Right renal cortex interstitium (tissue), 3 donors: ENCODE data around the gene IGSF3. TPM values are rescaled to one million over a fixed set of nuclear protein-coding genes. Genes with fewer than 3 reads are reported as not detected.
"Not testable (repeated sequence)": the region's sequence is repeated elsewhere in the genome, so short reads cannot be mapped to it uniquely, and the experiment has no call there.

ENCODE experiments used
- DNase-seq, 3 donors: peaks; one replicate each; pipeline ENCODE4 v3.0.0-alpha.2; 2013; ENCODE audit warnings: low read depth in 3 of 3, low spot score in 2 of 3
- polyA plus RNA-seq, 3 donors: library from polyadenylated mRNA; unstranded; fragments of 120-200 nt; gene quantifications; one replicate each; pipeline ENCODE4 v1.2.1, GENCODE V29; 2013; ENCODE audit not compliant: insufficient read length in 3 of 3

The IGSF3 gene
- polyA plus RNA-seq, 3 donors = 28.7 to 30.4 (median 29.7) TPM

DNA sequence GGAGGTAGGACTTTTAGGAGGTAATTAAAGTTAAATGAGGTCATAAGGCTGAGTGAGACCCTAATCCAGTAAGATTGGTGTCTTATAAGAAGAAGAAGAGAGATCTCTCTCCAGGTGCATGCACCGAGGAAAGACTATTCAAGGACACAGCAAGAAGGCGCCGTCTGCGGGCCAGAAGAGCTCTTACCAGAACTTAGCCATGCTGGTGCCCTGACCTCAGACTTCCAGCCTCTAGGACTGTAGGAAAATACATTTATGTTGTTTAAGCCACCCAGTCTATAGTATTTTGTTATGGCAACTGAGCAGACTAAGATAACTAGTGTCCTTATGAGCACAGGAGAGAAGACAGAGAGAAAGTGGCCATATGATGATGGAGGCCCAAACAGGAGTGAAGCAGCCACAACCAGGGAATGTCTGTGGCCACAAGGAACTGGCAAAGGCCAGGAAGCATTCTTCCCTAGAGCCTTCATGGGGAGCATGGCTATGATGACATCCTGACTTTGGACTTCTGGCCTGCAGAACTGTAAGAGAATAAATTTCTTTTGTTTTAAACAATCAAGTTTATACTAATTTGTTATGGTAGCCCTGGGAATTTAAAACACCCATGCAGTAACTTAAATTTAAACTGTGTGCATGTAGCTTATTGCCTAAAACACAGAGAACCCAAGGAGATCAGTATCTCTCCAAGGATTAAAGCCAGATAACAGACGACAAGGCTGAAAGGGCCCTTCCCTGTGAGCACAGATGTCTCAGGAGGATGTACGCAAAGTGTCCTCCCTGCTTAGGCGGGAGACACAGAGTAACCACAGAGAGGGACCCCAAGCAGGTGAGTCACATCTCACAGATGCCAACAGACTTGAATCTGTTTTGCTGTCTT is 86.8 kb downstream of the IGSF3 start:
- no peak for DNase-seq

DNA sequence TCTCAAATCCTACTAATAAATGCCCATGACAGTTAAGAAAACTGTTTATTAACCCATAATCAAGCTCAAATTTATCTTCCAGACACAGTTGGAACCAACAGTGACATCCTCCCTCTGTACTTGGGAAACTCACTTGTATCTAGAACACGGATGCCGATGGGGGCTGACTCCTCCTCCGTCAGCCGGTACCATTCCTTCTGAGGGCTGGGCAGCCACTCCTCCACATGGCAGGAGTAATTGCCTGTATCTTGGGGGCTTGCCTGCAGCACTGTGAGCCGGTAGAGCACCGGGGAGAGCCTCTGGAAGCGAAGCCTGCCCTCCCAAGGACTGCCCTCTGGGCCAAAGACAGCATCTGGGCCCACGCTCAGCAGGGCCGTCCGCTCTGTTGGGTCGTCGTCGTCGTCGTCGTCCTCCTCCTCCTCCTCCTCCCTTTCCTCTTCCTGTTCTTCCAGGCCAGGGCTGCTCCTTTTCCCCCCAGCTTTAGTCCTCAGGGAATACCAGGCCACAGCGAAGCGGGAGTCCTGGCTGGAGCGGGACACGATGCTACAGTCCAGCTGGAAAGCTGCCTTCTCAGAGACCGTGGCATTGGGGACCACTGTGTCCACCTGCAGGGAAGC is 88.2 kb downstream of the IGSF3 start:
- no peak for DNase-seq

DNA sequence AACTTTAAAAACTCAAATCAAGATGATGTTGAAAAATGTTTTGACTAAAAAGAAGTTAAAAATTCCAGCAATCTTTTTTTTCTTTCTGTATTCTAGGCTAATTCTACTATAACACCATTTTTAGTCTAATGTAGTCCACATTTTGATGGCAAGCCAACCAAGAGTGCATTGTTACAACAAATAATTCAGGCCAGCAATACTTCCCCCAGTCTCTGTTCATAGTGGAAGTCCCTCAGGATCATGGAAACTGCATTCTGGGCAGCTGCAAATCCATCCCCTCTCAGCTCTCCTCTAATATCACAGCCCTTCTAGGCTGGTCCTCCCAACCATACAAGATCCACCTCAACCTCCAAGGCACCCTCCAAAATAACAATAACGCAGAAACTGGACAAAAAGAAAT is 89.0 kb downstream of the IGSF3 start:
- DNase-seq = no peak

DNA sequence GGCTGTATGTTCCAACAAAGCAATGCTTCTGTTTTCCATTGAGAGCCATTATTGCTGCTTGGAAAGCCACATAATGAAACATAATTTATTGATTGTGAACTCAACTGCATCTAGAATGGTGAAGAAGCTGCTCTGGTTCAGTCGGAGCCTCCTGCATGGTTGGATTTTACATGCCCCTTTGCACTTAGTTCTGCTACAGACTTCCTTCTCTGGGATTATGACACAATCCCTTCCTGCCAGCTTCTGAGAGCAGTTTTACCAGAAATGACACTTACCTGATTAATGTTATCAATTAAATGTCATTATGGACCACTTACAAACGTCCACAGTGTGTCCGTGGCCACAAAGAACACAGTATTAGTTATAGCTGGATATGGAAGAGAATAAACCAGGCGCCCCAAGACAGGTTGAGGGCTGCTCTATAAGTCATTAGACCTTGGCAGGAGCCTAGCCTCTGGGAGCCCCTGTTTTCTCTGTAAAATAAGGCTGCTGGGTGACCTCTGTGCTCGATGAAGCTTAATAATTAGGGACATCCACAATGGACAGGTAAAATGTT is 89.7 kb downstream of the IGSF3 start:
- no peak for DNase-seq

DNA sequence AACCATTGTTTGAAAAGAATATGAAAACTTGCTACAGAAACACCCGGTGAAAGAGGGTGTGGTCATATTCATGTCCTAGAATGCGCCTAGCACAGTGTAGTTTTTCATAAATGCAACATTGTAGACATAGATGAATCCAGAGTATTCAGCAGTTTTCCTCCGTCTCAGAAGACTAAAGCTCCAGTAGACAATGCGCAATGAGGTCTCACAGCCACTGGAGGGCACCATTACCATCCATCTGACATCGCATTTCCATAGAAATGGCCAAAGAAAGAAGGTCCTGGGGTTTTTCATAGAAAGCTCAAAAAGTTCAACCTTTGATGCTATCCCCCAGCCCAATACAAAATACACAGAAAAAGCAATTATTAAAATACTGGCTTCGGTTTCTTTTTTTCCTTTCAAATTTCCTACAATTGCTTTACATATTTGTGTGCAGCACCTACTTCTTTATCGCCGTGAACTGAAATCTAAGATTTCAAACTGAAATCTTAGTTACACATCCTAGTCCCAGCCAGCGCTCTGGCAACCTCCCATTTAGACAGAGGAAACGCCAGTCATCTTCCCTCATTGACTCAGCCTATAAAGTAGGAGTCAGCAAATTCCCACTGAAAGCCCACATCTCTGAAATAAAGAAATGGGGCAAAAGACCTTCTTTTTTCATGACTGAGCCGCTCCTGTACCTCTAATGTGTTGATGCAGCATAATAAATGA is 92.8 kb downstream of the IGSF3 start:
- peak; percentile 44 to 61 (median 57) for DNase-seq

DNA sequence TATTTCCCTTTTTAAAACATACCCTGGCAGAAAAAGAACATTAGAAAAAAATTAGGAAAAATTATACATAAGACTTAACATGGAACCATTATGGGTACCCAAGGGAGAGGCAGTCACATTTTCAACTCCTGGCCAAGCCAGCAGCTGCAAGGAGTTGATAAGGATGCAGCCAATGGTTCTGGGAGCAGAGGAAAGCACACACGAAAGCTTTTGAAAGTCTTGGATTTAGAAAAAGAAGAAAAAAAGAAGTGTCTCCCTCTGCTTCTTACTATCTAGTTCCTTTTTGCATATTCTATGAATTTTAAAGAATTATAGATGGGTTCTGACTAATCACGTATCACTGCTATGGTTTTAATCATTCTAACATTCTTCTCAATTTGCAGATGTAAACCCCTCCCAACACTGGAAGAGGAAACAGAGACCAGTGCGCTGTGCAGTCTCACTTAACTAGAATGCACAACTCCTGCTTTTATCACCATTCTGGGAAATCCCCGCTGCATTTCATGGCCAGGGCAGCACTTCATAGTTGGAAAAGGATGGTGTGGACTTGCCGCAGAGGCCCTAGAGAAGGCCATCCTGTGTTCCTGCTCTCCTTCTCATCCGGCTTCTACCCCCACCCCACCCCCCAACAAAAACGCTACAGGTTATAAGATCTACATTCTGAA is 94.0 kb downstream of the IGSF3 start:
- DNase-seq = no peak

DNA sequence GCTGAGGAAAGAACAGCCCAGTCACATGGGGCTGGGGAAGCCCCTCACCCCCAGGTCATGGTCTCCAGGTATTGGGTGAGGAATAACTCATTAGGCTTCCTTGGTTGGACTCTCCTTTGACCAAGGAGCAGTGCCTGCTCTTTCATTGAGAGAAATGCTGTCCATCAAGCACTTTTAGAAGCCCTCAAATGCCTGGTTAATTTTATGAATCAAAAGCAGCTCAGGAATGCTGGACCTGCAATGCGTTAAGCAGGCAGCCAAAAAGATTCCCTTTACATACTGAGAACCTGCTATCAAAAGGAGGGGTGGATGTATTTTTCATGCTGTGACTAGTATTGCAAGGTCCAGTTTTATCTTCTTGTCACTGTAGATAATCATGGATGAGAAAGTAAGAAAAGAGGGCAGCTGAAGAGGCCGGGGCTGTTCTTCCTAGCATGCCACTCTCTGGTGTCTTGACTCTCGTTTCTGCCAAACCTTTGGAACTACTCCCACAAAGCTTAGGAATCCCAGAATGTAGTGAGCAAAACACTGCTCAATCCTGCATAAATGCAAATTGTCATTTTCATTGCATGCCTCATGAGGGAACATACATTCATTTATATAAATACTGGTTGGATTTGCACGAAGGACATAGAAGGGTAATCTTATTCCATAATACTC is 94.6 kb downstream of the IGSF3 start:
- DNase-seq = no peak

DNA sequence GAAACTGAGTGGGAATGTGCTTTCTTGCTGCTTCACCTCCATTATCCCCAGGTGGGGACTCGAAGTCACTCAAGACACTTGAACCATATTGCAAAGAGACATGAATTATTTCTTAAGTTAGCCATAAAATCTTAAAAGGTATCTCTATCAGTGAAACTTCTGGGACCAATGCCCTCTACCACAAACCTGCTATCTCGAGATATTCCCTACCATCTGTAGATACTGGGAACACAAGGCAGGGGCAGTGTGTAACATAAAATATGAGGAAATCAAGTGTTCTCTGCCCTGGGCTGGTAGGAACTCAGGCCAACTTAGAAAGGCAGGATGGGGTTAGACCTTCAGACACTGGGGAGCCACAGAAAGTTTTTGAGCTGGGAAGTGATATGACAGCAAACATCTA is 95.4 kb downstream of the IGSF3 start:
- DNase-seq = no peak

DNA sequence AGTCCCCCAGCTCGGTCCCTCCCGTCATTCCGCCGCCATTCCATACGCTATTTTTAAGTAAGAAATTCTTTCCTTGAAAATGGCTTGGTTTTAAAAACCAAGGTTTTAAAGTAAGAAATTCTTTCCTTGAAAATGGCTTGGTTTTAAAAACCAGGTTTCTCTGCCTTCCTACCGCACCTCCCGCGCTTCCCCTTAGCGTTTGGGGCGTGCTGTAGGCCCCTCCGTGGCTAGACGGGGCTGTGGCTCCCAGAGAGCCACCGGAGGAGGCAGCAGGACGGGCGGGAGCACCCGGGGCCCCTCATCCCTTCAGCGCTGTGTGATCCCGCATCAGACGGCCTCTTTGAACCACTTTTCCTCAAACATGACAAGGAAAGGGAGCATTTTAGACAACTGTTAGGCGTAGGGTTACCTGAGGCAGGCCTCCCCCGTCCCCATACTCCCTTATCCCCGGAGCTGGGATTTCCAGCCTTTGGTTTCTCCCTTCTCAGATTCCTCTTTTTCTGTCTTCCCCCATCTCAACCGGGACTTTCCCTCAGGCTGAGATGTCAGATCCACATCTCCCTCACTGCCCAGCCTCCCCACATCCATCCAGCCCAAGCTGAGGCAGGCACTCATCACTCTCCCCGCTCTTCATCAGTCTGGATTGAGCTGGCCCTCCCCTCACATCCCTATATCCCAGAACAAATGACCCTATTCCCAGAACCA is 96.2 kb downstream of the IGSF3 start:
- DNase-seq = peak in 1 of 3 donors; percentile 12

DNA sequence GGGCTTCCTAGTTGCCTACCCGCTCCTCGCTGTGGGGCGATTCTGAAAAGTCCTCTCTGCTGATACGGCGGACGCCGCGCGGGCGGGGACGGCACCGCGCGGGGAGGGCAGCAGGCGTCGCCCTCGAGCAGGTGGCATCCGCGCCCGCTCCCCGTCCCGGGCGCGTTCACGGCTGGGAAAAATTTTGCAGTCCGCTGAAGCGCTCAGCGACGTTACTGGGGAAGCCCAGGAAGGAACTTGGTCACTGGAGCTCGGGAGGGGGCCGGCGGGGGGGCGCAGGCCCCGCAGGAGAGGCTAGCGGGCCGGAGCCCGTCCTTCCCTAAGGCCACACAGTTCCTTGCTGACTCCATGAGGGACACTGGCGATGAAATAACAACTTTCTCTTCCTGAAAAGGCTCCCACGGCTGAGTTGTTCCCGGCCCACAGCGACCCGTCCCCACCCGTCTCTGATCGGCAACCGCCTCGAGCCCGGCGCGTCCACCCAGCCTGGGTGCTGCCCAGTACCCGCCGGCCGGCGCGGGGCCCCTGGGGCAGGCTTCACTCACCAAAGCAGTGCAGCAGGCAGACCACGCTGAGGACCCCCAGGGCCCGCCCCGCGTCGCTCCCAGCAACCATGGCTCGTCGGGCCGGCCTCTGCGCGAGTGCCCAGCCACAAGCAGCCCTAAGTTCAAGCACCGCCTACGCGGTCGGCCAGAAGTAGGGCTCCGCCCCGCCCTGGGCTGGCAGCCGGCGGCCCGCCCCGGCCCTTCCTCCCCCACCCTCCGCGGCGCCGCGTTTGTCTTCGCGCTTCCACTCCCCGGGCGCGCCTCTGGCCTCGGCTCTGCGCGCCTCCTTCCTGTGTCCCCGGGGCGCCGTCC is 96.9 kb downstream of the IGSF3 start, which contains the start of gene CD58:
CD58 (minus strand) TSS at position 669 of the 857 bp plus-strand sequence; CDS start at position 615, 54 bp downstream.
- peak; percentile 50 to 62 (median 61) for DNase-seq

DNA sequence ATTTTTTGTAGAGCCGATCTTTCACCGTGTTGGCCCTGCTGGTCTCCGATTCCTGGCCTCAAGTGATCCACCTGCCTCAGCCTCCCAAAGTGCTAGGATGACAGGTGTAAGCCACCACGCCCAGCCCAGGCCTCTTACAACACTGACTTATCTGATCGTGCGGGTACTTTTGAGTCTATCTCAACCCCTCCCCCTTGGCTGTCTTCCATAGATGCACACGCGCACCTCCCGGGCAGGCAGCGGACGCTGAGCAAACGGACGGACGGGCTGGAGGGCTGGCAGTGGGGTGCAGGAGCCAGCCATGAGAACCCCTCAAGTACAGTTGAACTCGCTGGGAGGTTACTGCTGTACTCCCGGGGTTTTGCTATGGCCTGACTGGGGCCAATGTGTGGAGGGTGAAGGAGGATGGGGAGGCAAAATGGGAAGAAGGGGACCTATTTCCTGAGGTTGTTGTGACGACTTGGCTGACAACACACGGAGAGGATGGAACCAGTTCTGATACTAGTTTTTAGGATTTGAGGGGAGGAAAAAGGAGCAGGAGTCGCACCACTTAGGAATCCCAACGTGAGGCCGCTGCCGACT is 97.7 kb downstream of the IGSF3 start:
- peak in 1 of 3 donors; percentile 29 for DNase-seq

DNA sequence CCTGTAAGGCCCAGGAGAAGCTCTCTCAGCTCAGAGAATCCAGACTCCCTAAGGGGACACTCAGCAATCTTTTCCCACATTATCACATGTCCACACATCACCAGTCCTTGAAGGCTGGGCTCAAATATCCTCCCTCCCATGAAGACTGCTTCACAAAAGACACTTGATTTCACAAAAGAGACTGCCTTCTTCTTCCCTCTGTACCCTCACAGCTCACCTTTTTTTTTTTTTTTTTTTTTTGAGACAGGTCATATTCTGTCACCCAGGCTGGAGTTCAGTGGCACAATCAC is 98.2 kb downstream of the IGSF3 start:
- no peak for DNase-seq

DNA sequence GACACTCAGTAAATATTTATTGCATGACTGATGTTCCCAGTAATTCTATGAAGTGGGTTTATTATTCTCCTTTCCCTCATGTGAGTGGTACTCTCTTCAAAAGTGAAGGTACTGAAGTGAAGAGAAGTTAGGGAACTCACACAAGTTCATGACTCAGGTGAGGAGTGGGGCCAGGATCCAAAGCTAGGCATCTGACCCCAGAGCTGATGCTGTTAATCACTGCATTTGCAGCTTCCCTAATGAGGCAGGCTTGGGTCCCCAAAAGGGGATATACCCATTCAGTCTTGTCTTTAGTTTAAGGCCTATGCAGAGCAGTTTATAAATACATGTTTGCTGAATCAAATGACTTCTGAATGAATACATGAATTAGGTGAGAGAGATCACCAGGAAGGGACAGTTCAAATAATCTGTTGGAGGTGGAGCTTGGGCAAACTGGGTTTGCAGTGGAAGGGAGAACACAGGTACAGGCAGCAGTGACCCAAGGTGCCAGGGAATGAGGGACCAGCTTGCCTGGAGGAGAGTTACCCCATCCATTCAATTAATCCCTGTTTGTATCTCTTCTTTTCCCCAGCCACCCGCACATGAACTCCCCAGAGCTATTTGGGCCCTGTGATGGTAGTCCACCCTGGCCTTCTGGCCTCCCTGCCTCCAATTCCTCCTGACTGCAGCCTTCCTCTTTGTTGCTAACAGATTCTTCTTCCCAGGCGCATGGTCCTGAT is 98.7 kb downstream of the IGSF3 start:
- DNase-seq = no peak

DNA sequence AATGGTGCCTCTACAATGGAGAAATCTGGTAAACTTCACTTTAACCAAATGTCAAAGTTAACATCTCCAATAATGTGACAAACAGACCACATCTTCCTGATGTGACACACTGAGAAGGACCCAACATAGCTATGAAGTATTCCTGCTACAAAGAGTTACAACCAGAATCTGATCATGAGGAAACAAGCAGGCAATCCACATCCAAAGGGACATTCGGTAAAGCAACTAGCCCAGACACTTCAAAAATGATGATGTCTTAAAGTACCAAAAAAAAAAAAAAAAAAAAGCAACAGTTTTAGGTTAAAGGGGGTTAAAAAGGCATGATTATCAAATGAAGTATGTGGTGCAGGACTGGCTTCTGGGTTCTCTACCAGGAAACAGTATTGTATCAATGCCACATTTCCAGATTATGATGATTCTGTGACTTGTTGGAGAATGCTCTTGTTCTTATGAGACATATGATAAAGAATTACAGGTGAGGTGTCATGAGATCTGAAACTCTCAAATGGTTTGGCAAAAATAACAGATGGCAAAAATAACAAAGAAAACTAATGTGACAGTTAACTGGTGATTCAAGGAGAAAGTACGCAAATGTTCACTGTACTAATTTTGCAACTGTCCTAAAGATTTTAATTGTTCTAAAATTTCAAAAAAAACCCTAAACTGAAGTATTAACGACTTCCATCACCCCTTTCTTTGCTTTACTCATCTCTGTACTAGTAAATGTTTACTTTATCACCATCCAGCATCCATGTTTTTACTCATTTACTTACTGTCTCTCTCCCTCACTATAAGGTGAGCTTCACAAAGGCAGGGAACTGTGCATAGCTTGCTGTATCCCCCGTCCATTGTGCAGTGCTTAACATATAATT is 99.5 kb downstream of the IGSF3 start:
- no peak for DNase-seq

DNA sequence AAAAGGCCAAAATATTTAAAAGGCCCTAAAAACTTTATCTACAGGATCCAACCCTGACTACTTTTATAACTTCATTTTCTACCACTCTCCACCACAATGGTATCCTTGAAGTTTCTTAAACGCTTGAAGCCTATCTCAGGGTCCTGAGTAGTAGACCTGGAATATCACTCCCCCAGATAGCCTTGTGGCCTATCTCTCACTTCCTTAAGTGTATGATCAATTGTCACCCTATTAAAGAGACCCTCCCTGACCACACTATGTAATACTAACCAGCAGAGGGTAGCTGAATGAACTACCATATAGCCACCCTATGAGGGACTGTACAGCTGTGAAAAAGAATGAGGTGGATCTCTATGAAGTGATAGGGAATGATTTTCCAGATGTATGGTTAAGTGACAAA is 102.3 kb downstream of the IGSF3 start:
- DNase-seq = no peak

DNA sequence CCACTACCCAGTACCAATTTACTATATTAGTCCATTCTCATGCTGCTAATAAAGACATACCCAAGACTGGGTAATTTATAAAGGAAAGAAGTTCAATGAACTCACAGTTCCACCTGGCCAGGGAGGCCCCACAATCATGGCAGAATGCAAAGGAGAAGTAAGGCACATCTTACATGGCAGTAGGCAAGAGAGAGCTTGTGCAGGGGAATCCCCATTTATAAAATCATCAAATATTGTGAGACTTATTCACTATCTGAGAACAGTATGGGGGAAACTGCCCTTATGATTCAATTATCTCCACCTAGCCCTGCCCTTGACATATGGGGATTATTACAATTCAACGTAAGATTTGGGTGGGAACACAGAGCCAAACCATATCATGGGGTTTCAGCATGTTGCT is 103.1 kb downstream of the IGSF3 start:
- DNase-seq = no peak

DNA sequence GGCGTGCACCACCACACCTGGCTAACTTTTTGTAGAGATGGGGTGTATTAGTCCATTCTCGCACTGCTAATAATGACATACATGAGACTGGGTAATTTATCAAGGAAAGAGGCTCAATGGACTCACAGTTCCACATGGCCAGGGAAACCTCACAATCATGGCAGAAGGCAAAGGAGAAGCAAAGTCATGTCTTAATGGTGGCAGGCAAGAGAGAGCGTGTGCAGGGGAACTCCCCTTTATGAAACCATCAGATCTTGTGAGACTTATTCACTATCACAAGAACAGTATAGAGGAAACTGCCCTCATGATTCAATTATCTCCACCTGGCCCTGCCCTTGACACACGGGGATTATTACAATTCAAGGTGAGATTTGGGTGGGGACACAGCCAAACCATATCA is 105.1 kb downstream of the IGSF3 start:
- not testable (repeated sequence) for DNase-seq
